SU-DHL-6 (cell line): ENCODE results near the gene TET2.

Experiments
- EZH2phosphoT487 ChIP-seq: fragments of 200-600 bp; sonication (generic), shearing (Covaris generic); conservative IDR thresholded peaks from 2 replicates; pipeline ENCODE4 v1.6.1; 2018; ENCODE audit warnings: mild to moderate bottlenecking, antibody characterized with exemption, low read length, moderate library complexity, mixed read lengths
- TF ChIP-seq, protein P1 (sequence below): fragments of 200-600 bp; sonication (generic); IDR thresholded peaks from one replicate; pipeline ENCODE4 v1.5.1; 2017; ENCODE audit warnings: antibody characterized with exemption, mild to moderate bottlenecking, low read length, moderate library complexity; ENCODE audit not compliant: insufficient read depth, poor library complexity, severe bottlenecking

DNA sequence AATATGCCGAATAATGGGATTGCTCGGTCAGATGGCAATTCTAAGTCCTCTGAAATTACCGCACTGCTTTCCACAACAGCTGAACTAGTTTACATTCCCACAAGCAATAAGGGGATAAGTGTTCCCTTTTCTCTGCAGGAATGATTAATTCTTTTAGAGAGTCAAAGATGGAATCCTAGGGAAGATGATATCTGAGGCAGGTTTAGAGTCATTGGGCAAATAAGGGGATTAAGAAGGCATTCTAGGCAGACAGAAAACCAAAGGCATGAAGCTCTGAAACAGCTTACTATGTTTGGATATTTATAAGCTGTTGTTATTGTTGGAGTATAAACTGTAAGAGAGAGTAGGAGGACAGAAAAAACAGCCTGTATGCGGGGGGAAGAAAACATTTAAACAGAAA is 85.7 kb downstream of the TET2 start:
- TF ChIP-seq, protein P1, sequence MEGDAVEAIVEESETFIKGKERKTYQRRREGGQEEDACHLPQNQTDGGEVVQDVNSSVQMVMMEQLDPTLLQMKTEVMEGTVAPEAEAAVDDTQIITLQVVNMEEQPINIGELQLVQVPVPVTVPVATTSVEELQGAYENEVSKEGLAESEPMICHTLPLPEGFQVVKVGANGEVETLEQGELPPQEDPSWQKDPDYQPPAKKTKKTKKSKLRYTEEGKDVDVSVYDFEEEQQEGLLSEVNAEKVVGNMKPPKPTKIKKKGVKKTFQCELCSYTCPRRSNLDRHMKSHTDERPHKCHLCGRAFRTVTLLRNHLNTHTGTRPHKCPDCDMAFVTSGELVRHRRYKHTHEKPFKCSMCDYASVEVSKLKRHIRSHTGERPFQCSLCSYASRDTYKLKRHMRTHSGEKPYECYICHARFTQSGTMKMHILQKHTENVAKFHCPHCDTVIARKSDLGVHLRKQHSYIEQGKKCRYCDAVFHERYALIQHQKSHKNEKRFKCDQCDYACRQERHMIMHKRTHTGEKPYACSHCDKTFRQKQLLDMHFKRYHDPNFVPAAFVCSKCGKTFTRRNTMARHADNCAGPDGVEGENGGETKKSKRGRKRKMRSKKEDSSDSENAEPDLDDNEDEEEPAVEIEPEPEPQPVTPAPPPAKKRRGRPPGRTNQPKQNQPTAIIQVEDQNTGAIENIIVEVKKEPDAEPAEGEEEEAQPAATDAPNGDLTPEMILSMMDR = no peak
- TF ChIP-seq EZH2phosphoT487 = no peak
